H54 (cell line): ENCODE results near the gene THBS3.
A peak's percentile ranks its signal among the peaks of the same experiment; 100 is the strongest.
"Not testable (repeated sequence)": the region's sequence is repeated elsewhere in the genome, so short reads cannot be mapped to it uniquely, and the experiment has no call there.

Source experiments
- DNase-seq: peaks from one replicate; pipeline ENCODE4 v3.0.0; 2011; ENCODE audit warnings: low spot score, mixed read lengths; ENCODE audit not compliant: insufficient read length
- FAIRE-seq: peaks from 3 replicates; lab custom pipeline; 2011; peaks lifted over from hg19 to GRCh38; lab: Jason Lieb, UNC
- POLR2A ChIP-seq: IDR thresholded peaks from 2 replicates; pipeline ENCODE4 v1.6.1; 2011; ENCODE audit warnings: low read depth, mild to moderate bottlenecking, low read length

Gene THBS3

GRCh38 chr1:155206891-155207805 is 549 bp downstream of the THBS3 start:
- no peak for TF ChIP-seq POLR2A
- DNase-seq, result peak; percentile 65
- FAIRE-seq, result no peak

- no peak for TF ChIP-seq POLR2A
- FAIRE-seq (no peak), DNase-seq (no peak)
Observed at GRCh38 chr1:155205969-155206593, 1.6 kb downstream of the THBS3 start.

GRCh38 chr1:155205035-155205434 is 2.7 kb downstream of the THBS3 start:
- TF ChIP-seq POLR2A, result no peak
- DNase-seq, result no peak
- no peak for FAIRE-seq

GRCh38 chr1:155202731-155203515 is 4.8 kb downstream of the THBS3 start:
- DNase-seq, result no peak
- no peak for TF ChIP-seq POLR2A
- no peak for FAIRE-seq

- FAIRE-seq (no peak), DNase-seq (no peak)
- no peak for TF ChIP-seq POLR2A
Observed at GRCh38 chr1:155202198-155202597, 5.5 kb downstream of the THBS3 start.

GRCh38 chr1:155200920-155201319 is 6.8 kb downstream of the THBS3 start:
- FAIRE-seq, result no peak
- no peak for DNase-seq
- 0 out of 2 replicates have a peak, but pooled peaks have one; percentile 5 for TF ChIP-seq POLR2A

- no peak for TF ChIP-seq POLR2A
- DNase-seq (no peak), FAIRE-seq (no peak)
Observed at GRCh38 chr1:155199792-155200191, 7.9 kb downstream of the THBS3 start.

GRCh38 chr1:155198547-155198906 is 9.2 kb downstream of the THBS3 start:
- no peak for TF ChIP-seq POLR2A
- DNase-seq (no peak), FAIRE-seq (no peak)

- no peak for TF ChIP-seq POLR2A
Observed at GRCh38 chr1:155197901-155198546, 9.7 kb downstream of the THBS3 start.

GRCh38 chr1:155196893-155197638 is 10.6 kb downstream of the THBS3 start:
- no peak for FAIRE-seq
- DNase-seq, result no peak
- no peak for TF ChIP-seq POLR2A

More at GRCh38 chr1:155197901-155198546, 9.7 kb downstream of the THBS3 start:
- no peak for FAIRE-seq
- DNase-seq, result no peak

- no peak for TF ChIP-seq POLR2A
- no peak for FAIRE-seq
- DNase-seq, result no peak
Observed at GRCh38 chr1:155196103-155196892, 11.4 kb downstream of the THBS3 start.

GRCh38 chr1:155195201-155196102 is 12.2 kb downstream of the THBS3 start:
- no peak for TF ChIP-seq POLR2A
- FAIRE-seq (no peak), DNase-seq (no peak)

GRCh38 chr1:155193991-155194240 is 13.8 kb downstream of the THBS3 start:
- FAIRE-seq, DNase-seq: not testable (repeated sequence)
